CD4-positive, alpha-beta T cell treated with Interleukin-6 at 100 ng/mL for 8 hours (primary cell): ENCODE results near the gene PTPN1.

Experiments
- DNase-seq: peaks from one replicate; pipeline ENCODE4 v3.0.0-alpha.2; 2020; ENCODE audit warnings: mixed read lengths, low spot score

PTPN1 gene

GRCh38 chr20:50513169-50514034 is 3.2 kb downstream of the PTPN1 start:
- no peak for DNase-seq

GRCh38 chr20:50514035-50514337 is 3.8 kb downstream of the PTPN1 start:
- no peak for DNase-seq

GRCh38 chr20:50514750-50515149 is 4.6 kb downstream of the PTPN1 start:
- DNase-seq, result no peak

GRCh38 chr20:50515471-50516106 is 5.4 kb downstream of the PTPN1 start:
- no peak for DNase-seq

- DNase-seq, result no peak
Observed at GRCh38 chr20:50516180-50516934, 6.2 kb downstream of the PTPN1 start.

- no peak for DNase-seq
Observed at GRCh38 chr20:50516935-50517816, 7.0 kb downstream of the PTPN1 start.

- peak; percentile 26 for DNase-seq
Observed at GRCh38 chr20:50517817-50518154, 7.6 kb downstream of the PTPN1 start.

GRCh38 chr20:50518270-50518721 is 8.1 kb downstream of the PTPN1 start:
- DNase-seq, result peak; percentile 22

- DNase-seq, result peak; percentile 41
Observed at GRCh38 chr20:50519036-50519762, 9.0 kb downstream of the PTPN1 start.

GRCh38 chr20:50520222-50520880 is 10.2 kb downstream of the PTPN1 start:
- DNase-seq, result peak; percentile 18

GRCh38 chr20:50521221-50522052 is 11.3 kb downstream of the PTPN1 start:
- no peak for DNase-seq

- DNase-seq, result no peak
Observed at GRCh38 chr20:50522053-50522674, 12.0 kb downstream of the PTPN1 start.

- DNase-seq, result no peak
Observed at GRCh38 chr20:50523552-50524167, 13.5 kb downstream of the PTPN1 start.

GRCh38 chr20:50525681-50526080 is 15.5 kb downstream of the PTPN1 start:
- no peak for DNase-seq

GRCh38 chr20:50526403-50526989 is 16.3 kb downstream of the PTPN1 start:
- no peak for DNase-seq

- DNase-seq, result no peak
Observed at GRCh38 chr20:50527068-50527605, 17.0 kb downstream of the PTPN1 start.

GRCh38 chr20:50528129-50528528 is 17.9 kb downstream of the PTPN1 start:
- no peak for DNase-seq

GRCh38 chr20:50528804-50529351 is 18.7 kb downstream of the PTPN1 start:
- DNase-seq, result no peak
